ENCODE measurements around the gene TICAM2. TPM values are rescaled to one million over a fixed set of nuclear protein-coding genes. Genes with fewer than 3 reads are reported as not detected.

TICAM2 gene
- total and polyA plus RNA-seq, 9 of the 15 experiments (the other 6 are each of a cell fraction or from before 2014, with no cell fraction given): 0.15 to 1.8 (median 0.98) TPM

- TF ChIP-seq FOSL1 (tag; conservative IDR thresholded peaks at IDR 0.05) (peak; percentile 47; the same call in 1 of the 2 replicates), PATZ1 (CRISPR knock-in tag; IDR thresholded peaks at IDR 0.05; ENCODE audit: borderline replicate concordance) (no peak), JUND (IDR thresholded peaks at IDR 0.05; ENCODE audit: borderline replicate concordance, low read depth, low read length) (peak; percentile 15; the same call in 1 of the 2 replicates), JUND (tag; IDR thresholded peaks at IDR 0.05; ENCODE audit: borderline replicate concordance, low read depth, low read length) (peak; percentile 43; the same call in 1 of the 3 replicates)
Observed at GRCh38 chr5:115551415-115551814, 50.9 kb downstream of the TICAM2 start (continued).

DNA sequence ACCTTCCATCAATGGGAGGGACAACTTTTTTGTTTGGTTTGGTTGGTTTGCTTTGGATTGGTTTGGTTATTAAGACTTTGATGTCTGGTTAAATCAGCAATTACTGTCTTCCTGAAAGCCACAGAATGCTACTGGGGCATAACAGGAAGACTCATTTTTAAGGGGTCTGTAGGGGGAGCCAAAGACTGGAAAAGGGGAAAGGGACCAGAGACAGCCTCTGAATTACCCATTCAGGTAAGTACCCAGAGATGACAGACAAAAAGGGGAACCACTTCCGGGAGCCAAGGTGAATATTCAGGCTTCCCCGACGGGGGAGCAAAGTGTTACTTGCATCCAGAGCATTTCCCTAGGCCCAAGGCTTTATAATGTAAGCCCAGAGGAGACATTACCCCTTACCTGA lies 53.1 kb downstream of the TICAM2 start:
- WGBS (ENCODE audit: insufficient coverage, low coverage, missing lambda C conversion rate): 27% methylated on average over 3 of the region's 3 CpGs
- peak in 2 of 4 experiments; percentile 34 to 56 for DNase-seq (ENCODE audit: extremely low read depth in 1 of 4, low spot score in 3 of 4)
- no peaks in the 10 kb centered on the region for H3K27me3 ChIP-seq (ENCODE audit: control insufficient read depth in 2 of 2, insufficient read depth in 2 of 2, low read length in 2 of 2)
- no peak overlapping the region for H3K27ac ChIP-seq (ENCODE audit: extremely low read depth, low read depth, low read length)
- H3K4me2 ChIP-seq (ENCODE audit: insufficient read depth, low read length): no peak overlapping the region
- H3K9me3 ChIP-seq (replicated peaks; ENCODE audit: control insufficient read depth, insufficient read depth, low read depth, low read length): peaks cover 10% of the 10 kb centered on the region
- no peaks in the 10 kb centered on the region for H3K9me1 ChIP-seq (ENCODE audit: control insufficient read depth, insufficient read depth, low read length)
- intact Hi-C loops (cut with micrococcal nuclease): loop anchor here (1.0 to 5.0 kb wide), 3 partner anchors 24 to 519 kb away; no protein-coding TSS in a partner anchor
- no peak overlapping the region for H3K9ac ChIP-seq (ENCODE audit: insufficient read depth in 1 of 2, low read depth in 2 of 2, low read length in 2 of 2)
- ChIA-PET CTCF (ENCODE audit: low intra/inter-chr PET ratio) (interaction anchor here (1.0 kb wide), 1 partner anchor 519 kb away, joined by 3 read pairs; no protein-coding TSS in a partner anchor), POLR2A (no interaction called here)
- in situ Hi-C loops (cut with MboI): no loop called here
- no peaks in the 10 kb centered on the region for H4K20me1 ChIP-seq (replicated peaks; ENCODE audit: control insufficient read depth, insufficient read depth, low read length)
- H2AFZ ChIP-seq (ENCODE audit: low read depth, low read length): no peak overlapping the region
- BruUV-seq (replicated peaks): no TSS peak
- H3K79me2 ChIP-seq (ENCODE audit: control insufficient read depth, insufficient read depth, low read length): peaks cover 1% of the 10 kb centered on the region; the same call in 1 of the 3 replicates
- FAIRE-seq: peak; percentile 15
- no peak for ATAC-seq
- no peak overlapping the region for H3K4me3 ChIP-seq
- peaks cover 4 to 14% of the 10 kb centered on the region in 2 experiments; a peak in 4 of 5 replicates for H3K4me1 ChIP-seq (replicated peaks in 1 of 2; ENCODE audit: control insufficient read depth in 2 of 2, insufficient read depth in 2 of 2, low read length in 2 of 2)
- H3K36me3 ChIP-seq (ENCODE audit: control insufficient read depth, insufficient read depth, low read length): no peaks in the 10 kb centered on the region
- TF ChIP-seq TAF15 (IDR thresholded peaks at IDR 0.05; ENCODE audit: low read depth, low read length) (no peak), SMC3 (conservative IDR thresholded peaks at IDR 0.05; ENCODE audit: insufficient read depth, low read depth, low read length) (0 out of 2 replicates have a peak, but pooled peaks have one; percentile 7), ZNF263 (CRISPR knock-in tag; IDR thresholded peaks at IDR 0.05; ENCODE audit: borderline replicate concordance) (no peak), CTCF (IDR thresholded peaks at IDR 0.05 in 2 of 3, conservative IDR thresholded peaks at IDR 0.05 in 1 of 3; ENCODE audit: insufficient read depth in 2 of 3, low read depth in 1 of 3, low read length in 3 of 3) (peak; percentile 52 to 61 (median 53)), ZNF41 (CRISPR knock-in tag; conservative IDR thresholded peaks at IDR 0.05) (no peak), RAD21 (CRISPR knock-in tag; conservative IDR thresholded peaks at IDR 0.05 in 1 of 2, IDR thresholded peaks at IDR 0.05 in 1 of 2) (peak; percentile 29 to 64), POLR2AphosphoS2 (IDR thresholded peaks at IDR 0.05; ENCODE audit: low read length) (no peak)
